Left renal cortex interstitium (tissue), 4 donors: Measurements from ENCODE around the gene BLOC1S1. TPM values are rescaled to one million over a fixed set of nuclear protein-coding genes. Genes with fewer than 3 reads are reported as not detected.

Experiments
- DNase-seq, 4 donors: peaks; one replicate each; pipeline ENCODE4 v3.0.0-alpha.2; 2013; ENCODE audit warnings: low read depth in 4 of 4, low spot score in 2 of 4, missing footprints in 1 of 4
- polyA plus RNA-seq, 4 donors: library from polyadenylated mRNA; unstranded; fragments of 120-200 nt; gene quantifications; one replicate each; pipeline ENCODE4 v1.2.1, GENCODE V29; 2013; ENCODE audit not compliant: insufficient read length in 4 of 4

Gene BLOC1S1
- polyA plus RNA-seq, 4 donors: 115 to 162 (median 121) TPM

GRCh38 chr12:55724226-55724939, 8.5 kb downstream of the BLOC1S1 start:
- no peak for DNase-seq

DNA sequence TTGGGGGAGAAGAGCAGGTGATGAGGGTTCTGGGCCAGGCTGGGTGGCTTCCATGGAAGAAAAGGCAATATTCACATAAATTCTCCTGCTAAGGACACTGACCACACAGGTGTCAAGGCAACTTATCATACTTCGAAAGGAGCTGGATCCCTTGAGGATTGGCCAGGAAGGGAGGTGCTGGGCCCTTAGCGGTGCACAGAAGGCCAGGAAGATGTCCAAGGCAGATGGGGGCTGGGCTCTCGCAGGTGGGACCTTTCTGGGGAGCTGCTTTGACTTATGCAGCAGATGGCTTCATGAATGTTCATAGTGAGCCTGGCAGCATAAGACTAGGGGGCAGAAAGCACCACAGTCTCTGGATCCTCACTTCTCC, 9.1 kb downstream of the BLOC1S1 start:
- DNase-seq: no peak

DNA sequence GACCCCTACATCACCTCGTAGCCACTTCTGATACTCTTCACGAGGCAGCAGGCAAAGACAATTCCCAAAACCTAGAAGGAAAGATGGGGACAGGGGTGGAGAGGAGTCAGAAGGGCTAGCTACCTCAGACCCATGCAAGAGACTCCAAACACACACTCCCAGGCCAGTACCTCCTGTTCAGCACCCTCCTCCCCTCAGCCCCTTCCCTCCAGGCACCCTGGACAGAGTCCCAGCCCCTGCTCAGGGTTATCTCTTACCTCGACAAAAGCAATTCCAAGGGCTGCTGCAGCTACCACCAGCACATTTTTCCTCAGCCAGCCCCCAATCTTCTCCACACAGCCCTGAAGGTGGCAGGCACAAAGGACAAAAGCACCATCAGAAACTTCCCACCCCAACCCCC, 9.7 kb downstream of the BLOC1S1 start:
- no peak for DNase-seq

- DNase-seq: no peak
Measured at GRCh38 chr12:55726971-55727370, 11.1 kb downstream of the BLOC1S1 start.

DNA sequence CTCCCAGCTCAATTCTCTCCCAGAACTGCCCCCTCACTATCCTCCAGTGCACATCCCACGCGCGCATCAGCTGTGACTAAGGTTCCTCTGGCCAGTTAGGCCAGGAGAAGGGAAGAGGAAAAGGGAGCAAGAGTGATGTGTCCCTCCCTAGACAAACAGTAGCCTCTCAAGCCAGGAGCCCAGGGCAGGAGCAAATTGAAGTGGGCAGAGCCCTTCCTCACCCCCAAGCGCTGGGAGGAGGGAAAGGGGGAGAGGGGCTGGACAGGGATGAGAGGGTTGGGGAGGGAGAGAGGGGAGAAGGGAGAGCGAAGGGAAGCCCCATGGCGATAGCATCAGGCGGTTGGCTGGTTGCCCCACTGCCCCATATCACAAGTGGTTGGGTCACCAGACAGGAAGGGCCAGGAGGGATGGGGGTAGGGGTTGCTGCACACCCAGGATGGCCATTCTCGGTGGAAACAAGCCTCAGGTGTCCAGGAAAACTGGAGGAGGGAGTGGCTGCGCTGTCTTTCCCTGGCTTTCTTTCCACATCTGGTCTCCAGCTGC, 11.9 kb downstream of the BLOC1S1 start:
- no peak for DNase-seq

GRCh38 chr12:55728186-55728938, 12.5 kb downstream of the BLOC1S1 start:
- no peak for DNase-seq

- peak in 1 of 4 donors; percentile 84 for DNase-seq
Measured at GRCh38 chr12:55728939-55729818, 13.3 kb downstream of the BLOC1S1 start, which contains the start of gene CD63. CD63 (minus strand) TSS chr12:55729009; CDS start chr12:55728341, 668 bp downstream.

DNA sequence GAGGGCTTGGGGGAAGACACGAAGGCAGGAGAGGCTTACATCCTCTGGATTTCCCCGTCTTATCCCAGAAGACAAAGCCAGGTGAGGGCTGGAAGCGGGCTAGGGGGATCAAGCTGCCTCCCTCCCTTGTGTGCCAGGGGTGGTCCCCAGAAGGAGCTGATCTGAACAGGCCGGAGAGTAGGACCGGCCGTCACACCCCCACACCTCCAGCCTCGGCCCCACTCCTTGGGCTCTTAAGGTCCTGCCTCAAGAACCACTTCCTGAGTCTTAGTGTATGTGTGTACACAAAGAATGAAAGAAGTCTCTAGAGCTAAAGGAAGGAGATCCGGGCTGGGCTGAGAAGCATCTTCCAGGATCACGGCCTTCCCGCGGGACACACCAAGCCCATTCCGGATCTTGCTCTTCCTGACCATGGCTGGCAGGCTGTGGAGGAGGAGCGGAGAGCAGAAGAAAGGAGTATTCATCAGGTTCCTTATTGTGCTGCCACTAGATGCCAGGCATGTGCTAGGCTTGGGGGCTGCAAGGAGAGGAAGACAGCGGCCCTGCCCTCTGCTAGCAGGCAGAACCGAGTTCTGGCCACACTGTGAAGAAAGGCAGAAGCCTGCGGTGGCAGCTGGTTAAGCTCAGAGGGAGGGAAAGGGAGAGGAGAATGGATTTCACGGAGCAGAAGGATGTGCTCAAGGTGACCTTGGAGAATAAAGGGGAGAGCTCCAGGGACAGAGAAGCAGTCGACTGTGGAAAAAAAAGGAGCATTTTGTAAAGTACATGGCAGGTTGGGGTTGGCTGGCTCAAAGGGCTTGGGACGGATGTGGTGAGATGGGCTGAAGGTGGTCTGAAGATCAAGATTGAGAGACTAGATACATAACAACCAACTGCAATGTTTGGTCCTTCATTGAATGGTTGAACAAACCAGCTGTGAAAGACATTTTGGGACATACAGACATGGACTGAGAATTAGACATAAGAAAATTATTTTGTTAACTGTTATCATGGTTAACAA, 14.3 kb downstream of the BLOC1S1 start:
- no peak for DNase-seq

- no peak for DNase-seq
Measured at GRCh38 chr12:55732288-55732687, 16.4 kb downstream of the BLOC1S1 start.

DNA sequence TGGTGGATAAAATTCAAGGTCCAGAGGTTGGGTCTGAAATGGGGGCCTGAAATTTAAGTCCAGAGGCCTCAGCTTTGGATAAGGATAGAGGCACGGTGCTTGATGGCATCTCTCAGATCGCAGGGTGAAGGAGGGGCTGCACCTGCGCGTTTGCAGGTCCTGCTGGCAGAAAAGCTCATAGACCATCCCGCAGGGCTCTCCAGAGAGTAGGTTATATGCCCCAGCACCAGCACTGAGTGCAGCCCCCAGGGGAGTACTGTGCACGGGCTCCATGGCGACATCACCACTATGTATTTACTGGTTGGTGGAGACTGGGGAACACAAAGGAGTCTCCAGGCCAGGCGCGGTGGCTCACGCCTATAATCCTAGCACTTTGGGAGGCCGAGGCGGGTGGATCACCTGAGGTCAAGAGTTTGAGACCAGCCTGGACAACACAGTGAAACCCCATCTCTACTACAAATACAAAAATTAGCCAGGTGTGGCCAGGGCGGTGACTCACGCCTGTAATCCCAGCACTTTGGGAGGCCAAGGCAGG, 17.2 kb downstream of the BLOC1S1 start:
- no peak for DNase-seq

DNA sequence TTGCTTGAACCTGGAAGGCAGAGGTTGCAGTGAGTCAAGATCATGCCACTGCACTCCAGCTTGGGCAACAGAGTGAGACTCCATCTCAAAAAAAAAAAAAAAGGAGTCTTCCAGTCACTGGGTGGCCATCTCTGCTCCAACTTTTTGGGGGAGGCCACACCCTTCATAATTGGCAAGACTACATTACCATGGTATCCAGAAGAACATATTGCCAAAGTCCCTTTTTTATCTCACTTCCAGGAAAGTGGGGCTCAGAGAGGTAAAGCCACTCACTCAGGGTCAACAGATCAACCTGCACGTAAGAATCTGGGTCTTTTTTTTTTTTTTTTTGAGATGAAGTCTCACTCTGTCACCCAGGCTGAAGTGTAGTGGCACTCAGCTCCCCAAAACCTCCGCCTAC, 18.0 kb downstream of the BLOC1S1 start:
- no peak for DNase-seq

GRCh38 chr12:55734595-55734994, 18.7 kb downstream of the BLOC1S1 start:
- no peak for DNase-seq

DNA sequence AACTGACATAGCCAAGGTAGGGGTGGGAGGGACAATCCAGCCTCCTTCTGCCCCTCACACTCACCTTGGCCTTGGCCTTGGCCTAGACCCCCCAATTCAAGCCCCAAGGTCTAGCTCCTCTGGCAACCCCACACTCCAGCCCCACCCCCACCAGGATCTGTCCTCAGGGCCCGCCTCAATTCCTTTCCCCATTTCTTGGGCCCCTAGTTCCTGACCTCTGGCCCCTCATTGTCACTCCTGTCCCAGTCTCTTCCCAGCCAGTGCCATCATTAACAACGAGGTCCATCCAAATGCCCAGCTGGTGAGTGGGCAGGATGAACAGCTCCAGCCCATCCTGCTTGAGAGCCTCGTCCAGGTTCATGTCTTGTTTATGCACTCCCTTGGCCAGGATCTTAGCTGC, 20.2 kb downstream of the BLOC1S1 start:
- no peak for DNase-seq

DNA sequence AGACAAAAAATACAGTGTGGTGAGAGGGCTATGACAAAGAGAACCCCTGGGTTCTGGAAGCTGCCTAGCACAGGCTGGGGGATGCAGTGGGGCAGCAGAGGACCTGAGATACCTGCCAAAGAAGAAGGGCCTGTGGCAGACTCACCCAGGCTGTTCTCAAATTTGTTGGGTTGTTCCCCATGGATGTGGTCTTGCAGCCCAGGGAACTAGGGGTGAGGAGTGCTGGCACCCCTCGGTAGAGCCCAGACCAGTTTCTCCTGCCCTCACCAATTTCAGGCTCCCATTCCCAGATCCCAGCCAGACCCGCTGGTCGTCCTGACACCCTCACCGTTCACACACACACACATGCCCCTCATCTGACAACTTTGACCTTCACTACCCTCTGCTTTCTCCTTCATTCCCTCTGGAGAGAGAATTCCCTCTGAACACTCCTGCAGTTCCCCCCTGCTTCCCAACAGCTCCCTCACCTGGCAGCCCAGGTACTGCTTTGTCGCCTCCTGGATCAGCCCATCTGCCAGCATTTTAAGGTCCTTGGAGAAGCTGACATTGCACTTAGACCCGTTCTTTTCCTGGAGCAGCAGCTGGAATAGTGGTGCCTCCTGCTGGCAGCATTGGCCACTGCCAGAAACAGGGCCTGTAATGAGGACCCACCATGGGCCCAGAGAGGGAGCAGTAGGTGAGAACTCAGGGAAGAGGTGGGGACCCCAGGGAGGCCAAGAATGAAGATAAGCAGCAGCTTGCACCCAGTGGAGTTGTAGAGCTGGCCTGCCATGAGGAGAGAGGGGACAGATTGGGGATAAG, 21.1 kb downstream of the BLOC1S1 start:
- no peak for DNase-seq

GRCh38 chr12:55737581-55738122, 21.8 kb downstream of the BLOC1S1 start:
- no peak for DNase-seq

- peak in 2 of 4 donors; percentile 93 to 94 for DNase-seq
Measured at GRCh38 chr12:55738123-55739024, 22.5 kb downstream of the BLOC1S1 start.

DNA sequence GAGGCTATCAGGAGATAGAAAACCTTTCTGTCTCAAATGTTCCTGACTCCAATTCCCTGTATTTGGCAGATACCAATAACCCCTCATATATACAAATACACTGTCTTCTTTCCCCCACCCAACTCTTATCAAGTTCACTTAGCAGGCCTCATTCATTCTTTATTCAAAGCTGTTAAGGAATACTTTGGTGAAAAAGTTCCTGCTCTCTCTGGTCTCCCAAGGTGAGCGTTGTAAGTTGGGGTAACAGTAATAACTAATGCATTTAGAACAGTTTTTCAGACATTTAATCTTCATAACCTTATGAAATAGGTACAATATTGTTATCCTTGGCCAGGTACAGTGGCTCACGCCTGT, 23.2 kb downstream of the BLOC1S1 start:
- no peak for DNase-seq
